A549 (cell line): ENCODE results near the gene MTFP1. TPM values are rescaled to one million over a fixed set of nuclear protein-coding genes. Genes with fewer than 3 reads are reported as not detected.
"Not testable (repeated sequence)": the region's sequence is repeated elsewhere in the genome, so short reads cannot be mapped to it uniquely, and the experiment has no call there.

ENCODE experiments used
- ATAC-seq, 2 experiments: fragments of 200-7000 bp in 1 of 2; fragments of >200 bp in 1 of 2; cut with Nextera tagmentation in 1 of 2; cut with Tn5 transposase in 1 of 2; 3 replicates each; pipeline versions ENCODE4 v1.8.0 to v1.9.1; 2018 to 2020; ENCODE audit warnings: mild to moderate bottlenecking in 1 of 2, moderate library complexity in 1 of 2
- CTCF ChIA-PET: fragments of 300-600 bp; sonication (Branson Sonifier 250); formaldehyde crosslinking; extraction: SDS; loops from one replicate; lab custom pipeline; 2021; ENCODE audit warnings: antibody characterized with exemption, inconsistent platforms; lab: Yijun Ruan, JAX
- POLR2A ChIA-PET: fragments of 350-600 bp; formaldehyde crosslinking; extraction: SDS; loops from one replicate; lab custom pipeline; 2021; ENCODE audit warnings: antibody characterized with exemption, inconsistent platforms; lab: Yijun Ruan, JAX
- DNase-seq, 2 experiments: peaks; one replicate each; pipeline versions ENCODE4 v3.0.0 to v3.0.0-alpha.2; 2011 to 2016; ENCODE audit warnings: low read depth in 1 of 2, low spot score in 1 of 2
- FAIRE-seq: peaks from 2 replicates; lab custom pipeline; 2011; peaks lifted over from hg19 to GRCh38; lab: Jason Lieb, UNC
- H3K27ac ChIP-seq, 2 experiments: fragments of >200 bp; sonication (Bioruptor Twin); formaldehyde crosslinking; 3 replicates each; pipeline ENCODE4 v1.5.1; 2016 to 2017
- H3K4me1 ChIP-seq: fragments of >200 bp; sonication (Bioruptor Twin); formaldehyde crosslinking; 3 replicates; pipeline ENCODE4 v1.6.1; 2016
- H3K4me2 ChIP-seq: fragments of >200 bp; sonication (Bioruptor Twin); formaldehyde crosslinking; 3 replicates; pipeline ENCODE4 v1.6.1; 2016
- H3K4me3 ChIP-seq: fragments of >200 bp; sonication (Bioruptor Twin); formaldehyde crosslinking; 3 replicates; pipeline ENCODE4 v1.5.1; 2016
- H3K9me3 ChIP-seq: fragments of >200 bp; sonication (Bioruptor Twin); formaldehyde crosslinking; 3 replicates; pipeline ENCODE4 v1.6.1; 2016
- BHLHE40 ChIP-seq: IDR thresholded peaks from 2 replicates; pipeline ENCODE4 v1.6.1; 2012; ENCODE audit warnings: low read depth, low read length, inconsistent platforms
- CEBPB ChIP-seq, 2 experiments: fragments of >200 bp in 1 of 2; sonication (Bioruptor Twin) in 1 of 2; formaldehyde crosslinking in 1 of 2; IDR thresholded peaks; 2 replicates each; pipeline ENCODE4 v1.6.1; 2012 to 2016
- ELK1 ChIP-seq: fragments of 150-350 bp; IDR thresholded peaks from 2 replicates; pipeline ENCODE4 v1.6.1; 2014; ENCODE audit warnings: low read depth, mild to moderate bottlenecking, low read length
- ESRRA ChIP-seq: fragments of 150-350 bp; IDR thresholded peaks from 2 replicates; pipeline ENCODE4 v1.6.1; 2014; ENCODE audit warnings: mild to moderate bottlenecking, low read length, borderline replicate concordance
- FOXS1 ChIP-seq: fragments of 250-450 bp; sonication (Bioruptor Pico); IDR thresholded peaks from 2 replicates; pipeline ENCODE4 v1.5.0; 2020; ENCODE audit warnings: mild to moderate bottlenecking, moderate library complexity
- JUN ChIP-seq, 2 experiments: fragments of >200 bp; sonication (Bioruptor Twin); formaldehyde crosslinking; IDR thresholded peaks; 2 replicates in 1 of 2; 3 replicates in 1 of 2; pipeline ENCODE4 v1.6.1; 2016 to 2017
- KDM1A ChIP-seq: fragments of 200-600 bp; sonication (generic); IDR thresholded peaks from 2 replicates; pipeline ENCODE4 v1.6.1; 2016; ENCODE audit warnings: low read depth, mild to moderate bottlenecking
- MYC ChIP-seq: IDR thresholded peaks from 2 replicates; pipeline ENCODE4 v1.6.1; 2012; ENCODE audit warnings: mild to moderate bottlenecking, inconsistent platforms, low read length, improper control_type of control experiment, borderline replicate concordance
- POLR2A ChIP-seq: IDR thresholded peaks from 2 replicates; pipeline ENCODE4 v1.6.1; 2012; ENCODE audit warnings: mild to moderate bottlenecking, low read length
- POLR2AphosphoS2 ChIP-seq: conservative IDR thresholded peaks from 2 replicates; pipeline ENCODE4 v1.6.1; 2012; ENCODE audit warnings: low read length, improper control_type of control experiment, inconsistent platforms
- RAD21 ChIP-seq, 2 experiments: fragments of >200 bp in 1 of 2; sonication (Bioruptor Twin) in 1 of 2; formaldehyde crosslinking in 1 of 2; IDR thresholded peaks in 1 of 2; conservative IDR thresholded peaks in 1 of 2; 2 replicates in 1 of 2; 3 replicates in 1 of 2; pipeline ENCODE4 v1.6.1; 2012 to 2018; ENCODE audit warnings: inconsistent platforms in 1 of 2
- RARB ChIP-seq: fragments of 250-450 bp; sonication (Bioruptor Pico); IDR thresholded peaks from 2 replicates; pipeline ENCODE4 v1.8.0; 2021; ENCODE audit warnings: mild to moderate bottlenecking, moderate library complexity
- RCOR1 ChIP-seq: fragments of 150-350 bp; IDR thresholded peaks from 2 replicates; pipeline ENCODE4 v1.6.1; 2014; ENCODE audit warnings: antibody characterized with exemption, low read length, low read depth
- RNF2 ChIP-seq: fragments of 200-600 bp; sonication (generic); IDR thresholded peaks from 2 replicates; pipeline ENCODE4 v1.6.1; 2016; ENCODE audit warnings: low read depth, mild to moderate bottlenecking, antibody characterized with exemption, moderate library complexity, borderline replicate concordance
- SREBF2 ChIP-seq: fragments of 450-650 bp; IDR thresholded peaks from 2 replicates; pipeline ENCODE4 v1.6.1; 2014; ENCODE audit warnings: mild to moderate bottlenecking, moderate library complexity
- TFCP2L1 ChIP-seq: fragments of 250-450 bp; sonication (Bioruptor Pico); IDR thresholded peaks from 2 replicates; pipeline ENCODE4 v1.5.0; 2021; ENCODE audit warnings: mild to moderate bottlenecking
- TP53 ChIP-seq: fragments of 250-450 bp; sonication (Bioruptor Pico); IDR thresholded peaks from 2 replicates; pipeline ENCODE4 v1.5.0; 2021; ENCODE audit warnings: mild to moderate bottlenecking, moderate library complexity
- ZNF302 ChIP-seq: fragments of 250-450 bp; sonication (Bioruptor Pico); IDR thresholded peaks from 2 replicates; pipeline ENCODE4 v1.9.0; 2021; ENCODE audit warnings: inconsistent platforms, mild to moderate bottlenecking, moderate library complexity
- WGBS: methylation state at CpG from one replicate; pipeline ENCODE4 v1.1.6; 2017; ENCODE audit errors: missing lambda C conversion rate; 5-methylcytosine and 5-hydroxymethylcytosine counted together
- polyA plus RNA-seq, 4 experiments: library from polyadenylated mRNA; depleted of rRNA in 3 of 4; stranded (reverse); fragments of >200 nt; fragmentation: RNase III in 1 of 4; extraction: RNeasy Plus Mini Kit Qiagen cat#74134 plus additional on column Dnase treatment in 1 of 4; gene quantifications; 2 replicates in 3 of 4; 3 replicates in 1 of 4; pipeline ENCODE4 v1.2.3, GENCODE V29; 2011 to 2017
- TF ChIP-seq, protein P1 (sequence below): fragments of >200 bp; sonication (Bioruptor Twin); formaldehyde crosslinking; IDR thresholded peaks from 3 replicates; pipeline ENCODE4 v1.5.1; 2016

Gene MTFP1
- polyA plus RNA-seq, 2 of the 4 experiments (the other 2 are of a cell fraction), result 23.8 to 52.0 TPM

- CTCF ChIA-PET, result interaction anchor here (0.6 to 4.5 kb wide), 25 partner anchors 11 to 344 kb away, joined by 3 to 24 read pairs (median 5); partner anchors contain the start of genes MTFP1 and TCN2
- no peak for TF ChIP-seq POLR2AphosphoS2
- no peak for TF ChIP-seq TP53 (CRISPR knock-in tag)
- TF ChIP-seq CEBPB (IDR thresholded peaks at IDR 0.05), result no peak
- no peak for TF ChIP-seq RARB (CRISPR knock-in tag)
- TF ChIP-seq POLR2A, result no peak
- no peak for TF ChIP-seq FOXS1 (CRISPR knock-in tag)
- TF ChIP-seq ESRRA, result no peak
- Histone ChIP-seq H3K4me1 (peaks cover 10% of the 10 kb centered on the region; the same call in 2 of the 3 replicates), H3K4me2 (peak overlapping the region; percentile 72), H3K9me3 (no peaks in the 10 kb centered on the region), H3K4me3 (no peak overlapping the region), H3K27ac (peak overlapping the region in 1 of 2 experiments; percentile 5; a peak in 1 of 6 replicates)
- POLR2A ChIA-PET, result interaction anchor here (1.2 kb wide), 1 partner anchor 22 kb away, joined by 4 read pairs; no protein-coding TSS in a partner anchor
- ATAC-seq (peak; percentile 34 to 47; a peak in 3 of 6 replicates), FAIRE-seq (no peak), DNase-seq (no peak)
- 31% methylated on average over 5 of the region's 5 CpGs for WGBS
Measured at GRCh38 chr22:30445438-30446145, 20.0 kb downstream of the MTFP1 start.

DNA sequence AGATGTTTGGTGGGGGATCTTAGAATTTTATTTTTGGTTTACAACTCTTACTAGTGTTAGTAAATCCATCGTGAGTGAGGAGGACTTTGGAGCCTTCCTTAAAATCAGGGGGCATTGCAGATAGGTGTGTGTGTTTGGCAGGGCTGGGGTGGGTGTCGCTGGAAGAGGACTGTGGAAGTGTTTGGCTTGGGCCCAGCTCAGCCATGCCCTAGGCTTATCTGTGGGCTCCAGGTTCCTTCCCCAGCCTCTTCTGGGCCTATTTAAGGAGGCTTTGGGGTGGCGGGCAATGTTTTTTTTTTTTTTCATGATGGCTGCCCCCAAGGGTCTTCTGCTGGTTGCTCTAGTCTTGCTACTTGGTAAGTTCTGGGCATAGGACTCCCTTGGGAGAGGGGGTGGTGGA, 22.1 kb downstream of the MTFP1 start:
- Histone ChIP-seq H3K27ac (no peak overlapping the region), H3K4me3 (no peak overlapping the region), H3K4me1 (peaks cover 10% of the 10 kb centered on the region; the same call in 2 of the 3 replicates), H3K4me2 (no peak overlapping the region), H3K9me3 (no peaks in the 10 kb centered on the region)
- no peak for ATAC-seq
- TF ChIP-seq JUN (IDR thresholded peaks at IDR 0.05) (no peak), SREBF2 (no peak), ZNF302 (CRISPR knock-in tag) (no peak), POLR2A (no peak)
- TF ChIP-seq, protein P1, sequence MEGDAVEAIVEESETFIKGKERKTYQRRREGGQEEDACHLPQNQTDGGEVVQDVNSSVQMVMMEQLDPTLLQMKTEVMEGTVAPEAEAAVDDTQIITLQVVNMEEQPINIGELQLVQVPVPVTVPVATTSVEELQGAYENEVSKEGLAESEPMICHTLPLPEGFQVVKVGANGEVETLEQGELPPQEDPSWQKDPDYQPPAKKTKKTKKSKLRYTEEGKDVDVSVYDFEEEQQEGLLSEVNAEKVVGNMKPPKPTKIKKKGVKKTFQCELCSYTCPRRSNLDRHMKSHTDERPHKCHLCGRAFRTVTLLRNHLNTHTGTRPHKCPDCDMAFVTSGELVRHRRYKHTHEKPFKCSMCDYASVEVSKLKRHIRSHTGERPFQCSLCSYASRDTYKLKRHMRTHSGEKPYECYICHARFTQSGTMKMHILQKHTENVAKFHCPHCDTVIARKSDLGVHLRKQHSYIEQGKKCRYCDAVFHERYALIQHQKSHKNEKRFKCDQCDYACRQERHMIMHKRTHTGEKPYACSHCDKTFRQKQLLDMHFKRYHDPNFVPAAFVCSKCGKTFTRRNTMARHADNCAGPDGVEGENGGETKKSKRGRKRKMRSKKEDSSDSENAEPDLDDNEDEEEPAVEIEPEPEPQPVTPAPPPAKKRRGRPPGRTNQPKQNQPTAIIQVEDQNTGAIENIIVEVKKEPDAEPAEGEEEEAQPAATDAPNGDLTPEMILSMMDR, result no peak
- ChIA-PET POLR2A (no interaction called here), CTCF (interaction anchor here (4.5 kb wide), 1 partner anchor 308 kb away, joined by 15 read pairs; no protein-coding TSS in a partner anchor)
- WGBS, result 64% methylated on average over 3 of the region's 3 CpGs
- FAIRE-seq, result no peak
- DNase-seq, result no peak

DNA sequence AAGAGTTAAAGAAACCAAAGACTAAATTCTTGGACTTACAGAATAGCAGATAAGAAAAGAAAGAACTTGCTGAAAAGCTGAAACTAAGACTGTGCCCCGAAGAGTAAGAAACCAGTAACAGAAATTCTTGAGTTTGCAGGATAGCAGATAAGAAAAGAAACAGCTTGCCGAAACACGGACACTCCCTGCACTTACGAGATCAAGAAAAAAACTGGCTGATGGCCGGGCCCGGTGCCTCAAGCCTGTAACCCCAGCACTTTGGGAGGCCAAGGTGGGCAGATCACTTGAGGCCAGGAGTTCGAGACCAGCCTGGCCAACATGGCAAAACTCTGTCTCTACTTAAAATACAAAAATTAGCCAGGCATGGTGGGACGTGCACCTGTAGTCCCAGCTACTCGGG, 25.9 kb downstream of the MTFP1 start:
- H3K4me2 ChIP-seq, H3K27ac ChIP-seq, H3K4me3 ChIP-seq, FAIRE-seq, H3K9me3 ChIP-seq, POLR2A ChIA-PET, ATAC-seq, H3K4me1 ChIP-seq, CTCF ChIA-PET, DNase-seq: not testable (repeated sequence)
- 59% methylated on average over 9 of the region's 9 CpGs for WGBS

DNA sequence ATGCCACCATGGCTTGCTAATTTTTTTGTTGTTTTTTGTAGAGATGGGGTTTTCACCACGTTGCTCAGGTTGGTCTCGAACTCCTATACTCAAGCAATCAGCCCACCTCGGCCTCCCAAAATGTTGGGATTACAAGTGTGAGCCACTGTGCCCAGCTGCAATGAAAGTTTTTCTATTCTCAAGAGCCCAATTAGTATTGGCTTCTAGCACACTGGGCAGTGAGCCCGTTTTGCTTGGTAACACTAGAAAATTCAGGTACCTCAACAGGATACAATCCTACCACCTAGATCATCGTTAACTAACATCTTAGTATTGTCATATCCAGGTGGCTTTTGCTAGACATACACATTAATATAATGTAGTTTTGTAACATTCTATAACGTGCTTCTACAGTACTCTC, 27.3 kb downstream of the MTFP1 start:
- FAIRE-seq, result no peak
- no peak for DNase-seq
- Histone ChIP-seq H3K4me3 (no peak overlapping the region), H3K9me3 (no peaks in the 10 kb centered on the region), H3K4me1 (no peaks in the 10 kb centered on the region), H3K4me2 (no peak overlapping the region), H3K27ac (no peak overlapping the region)
- POLR2A ChIA-PET, result no interaction called here
- CTCF ChIA-PET, result interaction anchor here (1.0 kb wide), 2 partner anchors 8 to 29 kb away, joined by 3 to 4 read pairs; no protein-coding TSS in a partner anchor
- ATAC-seq, result no peak
- 67% methylated on average over 6 of the region's 6 CpGs for WGBS
- TF ChIP-seq ELK1 (no peak), JUN (IDR thresholded peaks at IDR 0.05) (no peak), TFCP2L1 (no peak), MYC (no peak), RAD21 (conservative IDR thresholded peaks at IDR 0.05 in 1 of 2, IDR thresholded peaks at IDR 0.05 in 1 of 2) (no peak), RCOR1 (no peak), BHLHE40 (no peak), ZNF302 (CRISPR knock-in tag) (no peak), RNF2 (no peak), KDM1A (no peak)
